ENCODE data around the gene PABPC3. TPM values are rescaled to one million over a fixed set of nuclear protein-coding genes. Genes with fewer than 3 reads are reported as not detected.

PABPC3 gene
- total and polyA plus RNA-seq, 2 of the 4 experiments (the other 2 are of a cell fraction) = 0.15 to 0.18 TPM

GRCh38 chr13:25117312-25117711, 21.4 kb downstream of the PABPC3 start:
- H3K27ac ChIP-seq (ENCODE audit: insufficient read depth, low read length) = no peak overlapping the region
- H3K9me1 ChIP-seq (ENCODE audit: insufficient read depth, low read length) = no peaks in the 10 kb centered on the region
- H3K23ac ChIP-seq (ENCODE audit: low read depth, low read length) = no peak overlapping the region
- H4K8ac ChIP-seq (ENCODE audit: low read depth in 2 of 2, low read length in 2 of 2) = no peak overlapping the region
- in situ Hi-C loops (cut with MboI; ENCODE audit: low sequenced_read_pairs) = no loop called here
- no peak overlapping the region for H3K14ac ChIP-seq (replicated peaks; ENCODE audit: low read depth, low read length)
- H3K79me1 ChIP-seq (ENCODE audit: low read depth in 1 of 2, low read length in 2 of 2) = no peaks in the 10 kb centered on the region
- no peak overlapping the region for H4K91ac ChIP-seq (ENCODE audit: insufficient read depth, low read depth, low read length)
- H3K18ac ChIP-seq (ENCODE audit: low read depth, low read length) = no peak overlapping the region
- no peak overlapping the region for H4K5ac ChIP-seq (ENCODE audit: low read depth, low read length)
- peaks cover 2% of the 10 kb centered on the region for H3K27me3 ChIP-seq (ENCODE audit: control insufficient read depth, insufficient read depth, low read length)
- dilution Hi-C loops (cut with HindIII; ENCODE audit: low sequenced_read_pairs, unreplicated experiment) = no loop called here
- no peak overlapping the region for H3K4me3 ChIP-seq (ENCODE audit: insufficient read depth, low read depth, low read length)
- H3K4me1 ChIP-seq (ENCODE audit: control insufficient read depth, insufficient read depth, low read length) = no peaks in the 10 kb centered on the region
- ChIA-PET CTCF (interaction anchor here (1.0 kb wide), 1 partner anchor 122 kb away, joined by 4 read pairs; no protein-coding TSS in a partner anchor), POLR2A (ENCODE audit: unreplicated experiment) (no interaction called here)
- H3K9ac ChIP-seq (ENCODE audit: low read depth, low read length) = no peak overlapping the region
- no peak for TF ChIP-seq NFE2L2 (IDR thresholded peaks at IDR 0.05; ENCODE audit: low read depth, low read length)
- TF ChIP-seq RCOR1 (IDR thresholded peaks at IDR 0.05; ENCODE audit: insufficient replicate concordance, low read length) = no peak
- H3K4ac ChIP-seq (ENCODE audit: low read depth, low read length) = no peak overlapping the region
- no peaks in the 10 kb centered on the region for H3K36me3 ChIP-seq (ENCODE audit: control insufficient read depth, insufficient read depth, low read length)
- no peak for DNase-seq
- ATAC-seq (ENCODE audit: low read depth) = no peak
- H3K4me2 ChIP-seq (ENCODE audit: low read depth, low read length) = no peak overlapping the region
- H3K56ac ChIP-seq (ENCODE audit: extremely low read depth, insufficient read depth, low read length) = no peak overlapping the region
- no peak overlapping the region for H2BK15ac ChIP-seq (ENCODE audit: low read depth, low read length)
- H2BK5ac ChIP-seq (ENCODE audit: low read depth, low read length, poor library complexity, severe bottlenecking) = no peak overlapping the region
- WGBS, 2 experiments (ENCODE audit: extremely low coverage in 2 of 2, insufficient read length in 1 of 2) = 88% methylated on average over 11 of the region's 16 CpGs; no CpG with 5 or more reads in 1 of the 2 experiments
- H2AK9ac ChIP-seq (replicated peaks; ENCODE audit: low read depth, low read length, poor library complexity) = no peak overlapping the region
- H2AFZ ChIP-seq (replicated peaks; ENCODE audit: low read length, poor library complexity) = no peak overlapping the region
- H4K20me1 ChIP-seq (ENCODE audit: insufficient read depth, low read length) = no peaks in the 10 kb centered on the region
- intact Hi-C loops (cut with micrococcal nuclease) = no loop called here
- no TSS peak for BruUV-seq (replicated peaks)
- no peak overlapping the region for H2AK5ac ChIP-seq (ENCODE audit: low read depth, low read length)
- no peaks in the 10 kb centered on the region for H3K9me3 ChIP-seq (ENCODE audit: control insufficient read depth, insufficient read depth, low read length)
- H2BK20ac ChIP-seq (ENCODE audit: low read depth, low read length) = no peak overlapping the region
- H2BK120ac ChIP-seq (ENCODE audit: low read depth, low read length) = no peak overlapping the region

Measured in IMR-90 (cell line).